ENCODE data around the gene AFF2.

- TF ChIP-seq ISL1 (CRISPR knock-in tag; IDR thresholded peaks at IDR 0.05), result no peak
- TF ChIP-seq ZFP3 (CRISPR knock-in tag; IDR thresholded peaks at IDR 0.05), result no peak
- TF ChIP-seq, protein P1, sequence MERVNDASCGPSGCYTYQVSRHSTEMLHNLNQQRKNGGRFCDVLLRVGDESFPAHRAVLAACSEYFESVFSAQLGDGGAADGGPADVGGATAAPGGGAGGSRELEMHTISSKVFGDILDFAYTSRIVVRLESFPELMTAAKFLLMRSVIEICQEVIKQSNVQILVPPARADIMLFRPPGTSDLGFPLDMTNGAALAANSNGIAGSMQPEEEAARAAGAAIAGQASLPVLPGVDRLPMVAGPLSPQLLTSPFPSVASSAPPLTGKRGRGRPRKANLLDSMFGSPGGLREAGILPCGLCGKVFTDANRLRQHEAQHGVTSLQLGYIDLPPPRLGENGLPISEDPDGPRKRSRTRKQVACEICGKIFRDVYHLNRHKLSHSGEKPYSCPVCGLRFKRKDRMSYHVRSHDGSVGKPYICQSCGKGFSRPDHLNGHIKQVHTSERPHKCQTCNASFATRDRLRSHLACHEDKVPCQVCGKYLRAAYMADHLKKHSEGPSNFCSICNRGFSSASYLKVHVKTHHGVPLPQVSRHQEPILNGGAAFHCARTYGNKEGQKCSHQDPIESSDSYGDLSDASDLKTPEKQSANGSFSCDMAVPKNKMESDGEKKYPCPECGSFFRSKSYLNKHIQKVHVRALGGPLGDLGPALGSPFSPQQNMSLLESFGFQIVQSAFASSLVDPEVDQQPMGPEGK (CRISPR knock-in tag; IDR thresholded peaks at IDR 0.05; ENCODE audit: borderline replicate concordance), result no peak
- TF ChIP-seq ZNF8 (CRISPR knock-in tag; IDR thresholded peaks at IDR 0.05), result no peak
- no peak for TF ChIP-seq PPARA (CRISPR knock-in tag; IDR thresholded peaks at IDR 0.05; ENCODE audit: borderline replicate concordance)
These were observed 35.2 kb downstream of the AFF2 start for GRCh38 chrX:148535639-148536038.
